ENCODE results near the gene TSPAN14.

Gene TSPAN14

GRCh38 chr10:80461208-80462183 lies 7.4 kb downstream of the TSPAN14 start:
- in situ Hi-C loops (cut with HindIII; ENCODE audit: low pct_unique_long_range_greater_than_20kb, low sequenced_read_pairs), result no loop called here
- no peak for DNase-seq (ENCODE audit: low read depth in 1 of 2, low spot score in 1 of 2)
- TF ChIP-seq JUND (IDR thresholded peaks at IDR 0.05; ENCODE audit: low read depth), result no peak

GRCh38 chr10:80462299-80462980 lies 8.3 kb downstream of the TSPAN14 start:
- no peak for DNase-seq (ENCODE audit: low read depth in 1 of 2, low spot score in 1 of 2)
- no peak for TF ChIP-seq JUND (IDR thresholded peaks at IDR 0.05; ENCODE audit: low read depth)
- in situ Hi-C loops (cut with HindIII; ENCODE audit: low pct_unique_long_range_greater_than_20kb, low sequenced_read_pairs), result no loop called here

- in situ Hi-C loops (cut with HindIII; ENCODE audit: low pct_unique_long_range_greater_than_20kb, low sequenced_read_pairs), result no loop called here
- TF ChIP-seq JUND (IDR thresholded peaks at IDR 0.05; ENCODE audit: low read depth), result no peak
- no peak for DNase-seq (ENCODE audit: low read depth in 1 of 2, low spot score in 1 of 2)
These were observed 9.1 kb downstream of the TSPAN14 start for GRCh38 chr10:80462981-80463741.

- in situ Hi-C loops (cut with HindIII; ENCODE audit: low pct_unique_long_range_greater_than_20kb, low sequenced_read_pairs), result no loop called here
- no peak for DNase-seq (ENCODE audit: low read depth in 1 of 2, low spot score in 1 of 2)
- TF ChIP-seq JUND (IDR thresholded peaks at IDR 0.05; ENCODE audit: low read depth), result no peak
These were observed 9.8 kb downstream of the TSPAN14 start for GRCh38 chr10:80463868-80464267.

GRCh38 chr10:80464557-80465450 lies 10.7 kb downstream of the TSPAN14 start:
- no peak for DNase-seq (ENCODE audit: low read depth in 1 of 2, low spot score in 1 of 2)
- in situ Hi-C loops (cut with HindIII; ENCODE audit: low pct_unique_long_range_greater_than_20kb, low sequenced_read_pairs), result no loop called here
- no peak for TF ChIP-seq JUND (IDR thresholded peaks at IDR 0.05; ENCODE audit: low read depth)

GRCh38 chr10:80465451-80465835 lies 11.3 kb downstream of the TSPAN14 start:
- DNase-seq (ENCODE audit: low read depth in 1 of 2, low spot score in 1 of 2), result no peak
- TF ChIP-seq JUND (IDR thresholded peaks at IDR 0.05; ENCODE audit: low read depth), result no peak
- in situ Hi-C loops (cut with HindIII; ENCODE audit: low pct_unique_long_range_greater_than_20kb, low sequenced_read_pairs), result no loop called here

- TF ChIP-seq JUND (IDR thresholded peaks at IDR 0.05; ENCODE audit: low read depth), result no peak
- DNase-seq (ENCODE audit: low read depth in 1 of 2, low spot score in 1 of 2), result no peak
- in situ Hi-C loops (cut with HindIII; ENCODE audit: low pct_unique_long_range_greater_than_20kb, low sequenced_read_pairs), result no loop called here
These were observed 11.9 kb downstream of the TSPAN14 start for GRCh38 chr10:80465839-80466590.

GRCh38 chr10:80466724-80467326 lies 12.7 kb downstream of the TSPAN14 start:
- no peak for TF ChIP-seq JUND (IDR thresholded peaks at IDR 0.05; ENCODE audit: low read depth)
- no peak for DNase-seq (ENCODE audit: low read depth in 1 of 2, low spot score in 1 of 2)
- in situ Hi-C loops (cut with HindIII; ENCODE audit: low pct_unique_long_range_greater_than_20kb, low sequenced_read_pairs), result no loop called here

GRCh38 chr10:80468002-80468401 lies 13.9 kb downstream of the TSPAN14 start:
- DNase-seq (ENCODE audit: low read depth in 1 of 2, low spot score in 1 of 2), result no peak
- in situ Hi-C loops (cut with HindIII; ENCODE audit: low pct_unique_long_range_greater_than_20kb, low sequenced_read_pairs), result no loop called here
- no peak for TF ChIP-seq JUND (IDR thresholded peaks at IDR 0.05; ENCODE audit: low read depth)

- in situ Hi-C loops (cut with HindIII; ENCODE audit: low pct_unique_long_range_greater_than_20kb, low sequenced_read_pairs), result no loop called here
- DNase-seq (ENCODE audit: low read depth in 1 of 2, low spot score in 1 of 2), result peak; percentile 53 to 71
- TF ChIP-seq JUND (IDR thresholded peaks at IDR 0.05; ENCODE audit: low read depth), result no peak
These were observed 14.8 kb downstream of the TSPAN14 start for GRCh38 chr10:80468806-80469421.

All from T47D (cell line).